ENCODE measurements around the gene CCDC34. TPM values are rescaled to one million over a fixed set of nuclear protein-coding genes. Genes with fewer than 3 reads are reported as not detected.

CCDC34 gene
- total and polyA plus RNA-seq, 8 donors = 3.2 to 28.6 (median 22.3) TPM

DNA sequence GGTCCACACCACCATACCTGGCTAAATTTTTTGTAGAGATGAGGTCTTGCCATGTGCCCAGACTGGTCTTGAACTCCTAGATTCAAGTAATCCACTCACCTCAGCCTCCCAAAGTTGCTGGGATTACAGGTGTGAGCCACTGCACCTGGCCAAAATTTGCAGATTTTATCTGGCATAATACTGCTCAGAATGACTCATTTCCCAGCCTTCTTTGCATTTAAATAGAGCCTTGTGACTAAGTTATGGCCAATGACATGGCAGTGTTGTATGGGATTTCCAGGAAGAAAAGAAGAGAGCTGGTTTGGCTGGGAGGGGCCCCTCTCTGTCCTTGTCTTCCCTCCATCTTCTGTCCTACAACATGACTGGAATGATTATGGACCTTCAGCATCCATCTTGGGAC lies 55.8 kb downstream of the CCDC34 start:
- H3K9me3 ChIP-seq = peaks cover 0 to 10% of the 10 kb centered on the region in 2 donors
- no peak for DNase-seq
- intact Hi-C loops (cut with DNase I) = no loop called here

DNA sequence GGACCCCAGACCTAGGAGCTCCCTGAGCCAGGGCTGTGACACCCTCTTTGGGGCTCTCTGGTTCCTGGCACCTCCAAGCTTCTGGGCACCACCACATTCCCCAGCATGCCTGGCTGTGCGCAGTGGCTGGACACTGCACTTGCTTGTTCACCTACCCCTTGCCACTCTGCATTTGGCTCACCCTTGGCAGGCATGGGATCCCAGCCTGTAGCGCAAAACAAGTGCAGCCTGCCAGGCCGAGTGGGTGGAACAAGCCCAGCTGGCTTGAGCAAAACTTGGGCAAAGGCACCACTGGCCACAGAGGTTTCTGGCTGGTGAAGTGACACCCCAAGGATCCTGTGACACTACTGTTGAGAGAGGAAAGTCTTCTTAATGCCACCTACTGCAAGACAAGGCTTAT lies 57.3 kb downstream of the CCDC34 start:
- intact Hi-C loops (cut with DNase I) = no loop called here
- Histone ChIP-seq H3K27me3 (no peaks in the 10 kb centered on the region), H3K9me3 (peaks cover 0 to 10% of the 10 kb centered on the region in 2 donors), H3K27ac (no peak overlapping the region), H3K4me1 (no peaks in the 10 kb centered on the region), H3K4me3 (no peak overlapping the region), H3K36me3 (no peaks in the 10 kb centered on the region)
- DNase-seq (peak in 1 of 4 donors; percentile 38), ATAC-seq (no peak)
- TF ChIP-seq, protein P1, sequence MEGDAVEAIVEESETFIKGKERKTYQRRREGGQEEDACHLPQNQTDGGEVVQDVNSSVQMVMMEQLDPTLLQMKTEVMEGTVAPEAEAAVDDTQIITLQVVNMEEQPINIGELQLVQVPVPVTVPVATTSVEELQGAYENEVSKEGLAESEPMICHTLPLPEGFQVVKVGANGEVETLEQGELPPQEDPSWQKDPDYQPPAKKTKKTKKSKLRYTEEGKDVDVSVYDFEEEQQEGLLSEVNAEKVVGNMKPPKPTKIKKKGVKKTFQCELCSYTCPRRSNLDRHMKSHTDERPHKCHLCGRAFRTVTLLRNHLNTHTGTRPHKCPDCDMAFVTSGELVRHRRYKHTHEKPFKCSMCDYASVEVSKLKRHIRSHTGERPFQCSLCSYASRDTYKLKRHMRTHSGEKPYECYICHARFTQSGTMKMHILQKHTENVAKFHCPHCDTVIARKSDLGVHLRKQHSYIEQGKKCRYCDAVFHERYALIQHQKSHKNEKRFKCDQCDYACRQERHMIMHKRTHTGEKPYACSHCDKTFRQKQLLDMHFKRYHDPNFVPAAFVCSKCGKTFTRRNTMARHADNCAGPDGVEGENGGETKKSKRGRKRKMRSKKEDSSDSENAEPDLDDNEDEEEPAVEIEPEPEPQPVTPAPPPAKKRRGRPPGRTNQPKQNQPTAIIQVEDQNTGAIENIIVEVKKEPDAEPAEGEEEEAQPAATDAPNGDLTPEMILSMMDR (IDR thresholded peaks at IDR 0.05) = no peak

More for the DNA sequence above, 55.8 kb downstream of the CCDC34 start:
- Histone ChIP-seq H3K27me3 (no peaks in the 10 kb centered on the region), H3K4me3 (no peak overlapping the region), H3K27ac (no peak overlapping the region), H3K36me3 (no peaks in the 10 kb centered on the region), H3K4me1 (no peaks in the 10 kb centered on the region)
- ATAC-seq = no peak
- TF ChIP-seq, protein P1 (IDR thresholded peaks at IDR 0.05) = no peak

DNA sequence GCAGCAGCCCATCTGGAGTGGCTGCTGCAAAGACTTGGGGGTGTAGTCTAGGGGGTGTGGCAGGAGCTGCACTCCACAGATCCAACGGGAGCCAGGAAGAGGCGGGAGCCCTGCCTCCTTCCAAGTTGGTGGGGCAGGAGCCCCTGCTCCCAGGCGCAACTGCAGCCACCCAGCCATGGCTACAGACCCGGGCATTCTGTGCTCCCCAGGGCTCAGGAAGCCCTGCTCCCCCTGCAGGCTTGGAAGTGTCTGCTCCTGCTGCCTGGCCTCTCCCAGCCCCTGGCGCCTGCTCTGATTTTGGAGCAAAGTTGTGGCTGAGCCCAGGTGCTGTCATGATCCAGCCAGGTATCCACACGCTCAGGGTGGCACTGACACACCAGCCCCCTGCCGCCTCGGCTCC lies 58.5 kb downstream of the CCDC34 start:
- Histone ChIP-seq H3K27ac (no peak overlapping the region), H3K36me3 (no peaks in the 10 kb centered on the region), H3K27me3 (no peaks in the 10 kb centered on the region), H3K9me3 (peaks cover 0 to 10% of the 10 kb centered on the region in 2 donors), H3K4me1 (no peaks in the 10 kb centered on the region), H3K4me3 (no peak overlapping the region)
- ATAC-seq (no peak), DNase-seq (peak in 1 of 4 donors; percentile 55)
- TF ChIP-seq, protein P1 (IDR thresholded peaks at IDR 0.05) = no peak
- intact Hi-C loops (cut with DNase I) = no loop called here

DNA sequence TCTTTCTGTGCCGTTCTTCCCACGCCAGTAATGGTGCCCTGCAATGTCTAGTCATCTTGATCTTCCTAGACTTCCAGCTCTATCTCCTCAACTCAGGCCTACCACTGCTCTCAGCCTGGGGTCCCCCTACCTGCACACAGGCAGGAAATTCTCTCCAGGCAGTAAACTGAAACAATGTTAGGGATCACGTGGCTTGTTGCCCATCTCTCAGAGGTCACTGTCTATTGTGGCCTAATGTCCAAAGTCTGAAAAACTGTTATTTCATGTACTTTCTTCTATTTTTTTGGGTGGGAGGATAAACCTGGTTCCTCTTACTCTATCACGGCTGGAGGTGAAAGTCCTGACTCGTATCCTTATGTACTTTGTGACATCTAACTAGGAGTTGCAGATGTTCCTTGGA lies 59.1 kb downstream of the CCDC34 start:
- no peak for DNase-seq

DNA sequence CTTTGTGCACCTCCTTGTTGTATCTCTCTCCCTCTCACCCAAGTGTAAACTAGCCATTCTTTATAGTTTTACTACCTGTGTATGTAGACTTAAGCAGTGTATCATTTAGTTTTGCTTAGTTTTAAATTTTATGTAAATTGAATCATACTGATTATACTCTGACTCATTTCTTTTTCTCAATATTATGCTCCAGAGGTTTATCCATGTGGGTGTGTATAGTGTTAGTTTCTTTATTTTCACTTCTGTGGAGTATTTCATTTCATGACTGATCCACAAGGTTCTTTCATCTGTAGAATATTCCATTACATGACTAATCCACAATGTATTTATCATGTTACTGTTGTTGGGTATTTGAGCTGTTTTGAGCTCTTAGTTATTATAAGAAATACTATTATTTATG lies 62.0 kb downstream of the CCDC34 start:
- Histone ChIP-seq H3K27me3 (no peaks in the 10 kb centered on the region), H3K4me3 (no peak overlapping the region), H3K9me3 (peaks cover 0 to 10% of the 10 kb centered on the region in 2 donors), H3K4me1 (peaks cover 0 to 3% of the 10 kb centered on the region in 2 donors), H3K27ac (no peak overlapping the region), H3K36me3 (no peaks in the 10 kb centered on the region)
- ATAC-seq = no peak
- intact Hi-C loops (cut with DNase I) = no loop called here
- DNase-seq = no peak
- TF ChIP-seq, protein P1 (IDR thresholded peaks at IDR 0.05) = no peak

More for the DNA sequence above, 59.1 kb downstream of the CCDC34 start:
- H3K9me3 ChIP-seq = peaks cover 0 to 10% of the 10 kb centered on the region in 2 donors
- H3K4me3 ChIP-seq = no peak overlapping the region
- H3K27me3 ChIP-seq = no peaks in the 10 kb centered on the region
- no peaks in the 10 kb centered on the region for H3K4me1 ChIP-seq
- H3K36me3 ChIP-seq = no peaks in the 10 kb centered on the region
- intact Hi-C loops (cut with DNase I) = no loop called here
- ATAC-seq = no peak
- TF ChIP-seq, protein P1 (IDR thresholded peaks at IDR 0.05) = no peak
- no peak overlapping the region for H3K27ac ChIP-seq

Data from left lung (tissue), 10 donors.